Measurements from ENCODE around the gene TOM1L2.

Gene TOM1L2

DNA sequence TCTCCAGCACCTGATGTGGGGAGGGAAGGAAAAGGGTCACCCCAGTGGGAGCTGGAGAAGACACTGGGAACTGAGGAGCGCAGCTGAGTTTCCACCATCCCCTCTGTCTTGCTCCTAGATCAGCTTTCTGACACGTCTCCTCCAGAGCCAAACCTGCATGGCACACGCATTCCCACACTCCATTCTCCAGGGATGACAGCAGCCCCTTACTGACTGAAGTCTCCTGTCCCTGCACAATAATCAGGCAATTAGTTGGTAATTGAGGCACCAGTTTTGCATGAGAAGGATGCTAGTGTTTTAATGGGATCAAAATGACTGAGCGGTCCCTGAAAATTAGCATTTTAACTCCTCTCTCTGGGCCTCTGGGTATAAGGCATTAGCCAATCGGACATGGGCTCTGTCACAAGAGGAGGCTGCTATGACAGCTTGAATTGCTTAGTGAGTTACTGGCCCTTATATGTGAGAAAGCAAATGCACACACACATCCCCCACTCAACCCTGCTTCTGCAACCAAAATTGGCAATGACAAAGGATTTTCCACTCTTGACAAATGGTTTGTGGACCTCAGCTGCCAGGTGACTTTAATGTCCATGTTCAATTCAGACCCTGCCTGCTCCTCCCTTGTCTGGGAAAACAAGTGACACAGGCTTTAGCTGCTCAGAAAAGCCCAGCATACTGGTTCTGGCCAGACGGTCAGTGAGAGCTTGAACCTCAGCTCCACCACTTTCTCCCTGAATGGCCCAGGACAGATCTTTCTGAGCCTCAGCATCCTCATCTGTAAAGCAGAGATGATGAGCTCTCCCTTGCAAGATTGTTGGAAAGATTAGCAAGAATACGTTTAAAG is 78.2 kb downstream of the TOM1L2 start:
- no peak for DNase-seq

GRCh38 chr17:17892731-17893130 is 79.5 kb downstream of the TOM1L2 start:
- no peak for DNase-seq

GRCh38 chr17:17892009-17892408 is 80.2 kb downstream of the TOM1L2 start:
- no peak for DNase-seq

DNA sequence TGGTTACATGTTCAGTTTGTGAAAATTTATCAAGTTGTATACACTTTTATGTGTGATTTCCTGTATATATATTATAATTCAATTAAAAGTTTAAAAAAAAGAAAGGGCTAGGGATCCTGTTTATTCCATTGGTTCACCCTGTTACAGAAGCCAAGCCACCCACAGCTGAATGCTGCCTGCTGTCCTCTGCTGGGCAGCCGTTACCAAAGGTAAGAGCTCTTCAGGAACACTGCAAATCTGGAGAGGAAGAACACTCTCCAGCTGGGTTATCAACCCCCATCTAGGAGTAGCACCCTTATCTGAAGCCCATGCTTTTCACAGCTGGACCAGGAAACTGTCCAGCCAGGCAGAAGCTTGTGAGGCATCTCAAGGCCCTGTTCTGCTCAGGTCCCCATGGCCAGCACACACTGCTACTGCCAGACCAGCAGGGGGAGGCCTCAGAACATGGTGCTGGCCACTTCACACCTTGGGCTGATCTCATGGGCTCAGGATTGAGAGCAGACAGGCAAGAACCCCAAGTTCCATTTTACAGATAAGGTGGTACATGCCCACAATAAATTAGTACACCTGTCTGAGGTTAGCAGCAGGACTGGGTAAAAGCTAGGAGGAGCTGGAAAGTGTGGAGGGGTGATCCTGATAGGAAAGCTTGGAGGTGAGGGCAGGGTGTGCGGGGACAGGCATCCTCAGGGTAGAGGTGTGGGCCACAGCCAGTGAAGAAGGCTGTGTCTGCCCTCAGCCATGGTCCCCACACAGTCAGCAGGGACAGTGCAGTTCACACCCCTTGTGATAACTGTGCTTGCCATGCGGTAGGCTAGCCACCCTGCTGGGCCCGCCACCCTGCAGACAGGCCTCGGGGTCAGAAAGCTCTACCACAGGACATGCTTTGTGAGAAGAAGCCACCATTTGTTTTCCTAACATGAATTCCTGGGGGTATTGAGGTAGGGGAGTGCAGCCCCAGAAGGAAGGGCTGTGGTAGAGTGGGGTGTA is 81.1 kb downstream of the TOM1L2 start:
- peak; percentile 62 for DNase-seq

GRCh38 chr17:17889922-17890321 is 82.3 kb downstream of the TOM1L2 start:
- no peak for DNase-seq

DNA sequence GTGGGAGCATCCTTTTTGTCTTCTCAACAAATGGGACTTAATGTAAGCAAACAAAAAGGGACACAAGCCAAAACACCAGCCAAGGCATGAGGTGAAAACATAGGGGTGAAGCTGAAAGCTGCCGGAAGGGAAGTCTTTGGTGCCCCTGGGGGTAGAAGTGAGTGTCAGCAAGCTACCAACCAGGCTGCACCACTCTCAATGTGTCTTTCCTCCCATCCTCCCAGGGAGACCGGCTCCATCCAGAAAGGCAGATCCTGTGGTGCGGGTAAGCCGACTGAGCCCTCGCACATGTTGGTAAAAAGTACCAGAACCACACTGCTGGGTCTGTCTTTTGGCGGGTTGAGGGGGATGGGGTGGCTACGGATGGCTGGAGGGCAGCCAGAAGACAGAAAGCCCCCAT is 83.4 kb downstream of the TOM1L2 start:
- DNase-seq, result peak; percentile 13

DNA sequence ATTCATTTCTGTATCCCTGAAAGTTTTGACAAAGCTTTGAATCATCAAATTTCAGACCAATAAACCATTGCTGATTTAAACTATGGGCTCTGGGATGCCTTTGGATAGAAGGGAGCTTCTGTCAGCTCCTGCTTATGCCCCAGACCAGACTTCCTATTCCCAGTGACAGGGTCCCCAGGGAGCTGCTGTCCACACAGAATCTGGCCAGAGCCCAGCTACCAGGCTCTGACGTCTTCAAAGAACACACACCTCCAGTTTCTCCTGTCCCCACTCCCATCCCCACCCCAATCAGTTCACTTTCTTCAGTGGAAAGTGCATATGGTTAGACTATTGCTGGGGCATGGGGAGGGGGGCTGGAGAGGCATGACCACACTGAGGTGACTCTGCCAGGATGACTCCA is 83.8 kb downstream of the TOM1L2 start:
- no peak for DNase-seq

- no peak for DNase-seq
These were observed 84.4 kb downstream of the TOM1L2 start for GRCh38 chr17:17887752-17888304.

- DNase-seq, result no peak
These were observed 85.5 kb downstream of the TOM1L2 start for GRCh38 chr17:17886726-17887125.

DNA sequence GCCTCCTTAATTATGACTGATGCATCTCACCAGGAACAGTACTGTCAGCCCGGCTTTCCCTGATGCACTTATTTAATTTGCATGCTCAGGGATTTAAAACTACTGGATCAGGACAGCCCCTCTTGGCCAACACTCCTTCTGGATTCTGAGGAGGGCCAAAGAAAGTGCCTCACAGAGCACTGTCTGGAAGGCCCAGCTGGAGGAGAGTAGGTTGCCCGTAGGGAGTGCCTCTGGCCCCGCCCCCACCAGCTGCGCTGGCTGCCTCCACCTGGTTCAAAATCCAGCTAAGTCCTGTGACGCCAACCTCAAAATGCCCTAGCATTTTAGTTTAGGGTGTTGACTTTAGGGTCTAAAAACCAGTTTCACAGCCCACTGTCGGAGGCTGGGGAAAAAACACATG is 86.0 kb downstream of the TOM1L2 start:
- no peak for DNase-seq

- no peak for DNase-seq
These were observed 87.5 kb downstream of the TOM1L2 start for GRCh38 chr17:17884391-17885357.

- DNase-seq, result no peak
These were observed 88.4 kb downstream of the TOM1L2 start for GRCh38 chr17:17883801-17884200.

DNA sequence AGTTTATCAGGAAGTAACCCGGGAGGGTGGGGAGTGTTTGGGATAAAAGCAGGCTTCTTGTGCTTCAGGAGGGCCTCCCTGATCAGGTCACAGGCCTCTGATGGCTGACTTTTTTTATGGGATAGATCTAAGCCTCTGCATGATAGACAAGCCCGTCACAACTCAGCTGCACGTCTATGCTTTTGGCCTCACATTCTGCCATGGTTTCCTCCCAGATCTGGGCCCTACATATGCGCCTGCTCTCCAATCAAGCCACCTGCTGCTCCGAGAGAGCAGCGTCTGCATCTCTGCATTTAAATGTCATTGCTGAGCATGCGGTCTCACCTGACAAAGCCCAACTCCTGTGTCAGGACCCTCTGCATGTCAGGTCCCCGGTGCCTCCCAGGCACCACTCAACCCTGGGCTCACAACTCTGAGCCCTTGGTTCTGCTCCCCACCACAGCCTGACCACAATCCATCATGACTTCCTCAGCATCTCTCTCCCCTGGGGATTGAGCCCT is 90.1 kb downstream of the TOM1L2 start:
- DNase-seq, result no peak

GRCh38 chr17:17880577-17881196 is 91.5 kb downstream of the TOM1L2 start:
- DNase-seq, result no peak

GRCh38 chr17:17877529-17878358 is 94.5 kb downstream of the TOM1L2 start:
- peak; percentile 91 for DNase-seq

GRCh38 chr17:17876959-17877528 is 95.2 kb downstream of the TOM1L2 start:
- peak; percentile 30 for DNase-seq

GRCh38 chr17:17874478-17874877 is 97.7 kb downstream of the TOM1L2 start:
- peak; percentile 79 for DNase-seq

GRCh38 chr17:17873450-17873991 is 98.7 kb downstream of the TOM1L2 start:
- DNase-seq, result no peak

- no peak for DNase-seq
These were observed 99.5 kb downstream of the TOM1L2 start for GRCh38 chr17:17872547-17873345.
